Memory B cell (primary cell): ENCODE results near the gene COL25A1.
"Not testable (repeated sequence)": the region's sequence is repeated elsewhere in the genome, so short reads cannot be mapped to it uniquely, and the experiment has no call there.

Source experiments
- ATAC-seq: fragments of 150-1000 bp; cut with Tn5 transposase; 2 replicates; pipeline ENCODE4 v1.10.0; 2021; ENCODE audit warnings: low read depth, mild to moderate bottlenecking, moderate library complexity
- DNase-seq, 2 donors: peaks; one replicate each; pipeline ENCODE4 v3.0.0; 2022; ENCODE audit warnings: low spot score in 2 of 2
- H3K27ac Mint-ChIP-seq: one replicate; pipeline ENCODE4 v1.8.0; 2022; ENCODE audit warnings: mild to moderate bottlenecking, moderate library complexity, mixed read lengths
- H3K27me3 Mint-ChIP-seq: one replicate; pipeline ENCODE4 v1.8.0; 2022; ENCODE audit warnings: mixed read lengths
- H3K36me3 Mint-ChIP-seq: one replicate; pipeline ENCODE4 v1.8.0; 2022; ENCODE audit warnings: mild to moderate bottlenecking, mixed read lengths
- H3K4me1 Mint-ChIP-seq: one replicate; pipeline ENCODE4 v1.8.0; 2022; ENCODE audit warnings: mixed read lengths
- H3K4me3 Mint-ChIP-seq: one replicate; pipeline ENCODE4 v1.8.0; 2022; ENCODE audit warnings: mild to moderate bottlenecking, moderate library complexity, mixed read lengths
- H3K9me3 Mint-ChIP-seq: one replicate; pipeline ENCODE4 v1.8.0; 2022; ENCODE audit warnings: mixed read lengths

COL25A1 gene

GRCh38 chr4:108889696-108890483, 412.6 kb downstream of the COL25A1 start:
- peaks cover 4% of the 10 kb centered on the region for H3K27me3 Mint-ChIP-seq
- no peak overlapping the region for H3K4me3 Mint-ChIP-seq
- no peaks in the 10 kb centered on the region for H3K9me3 Mint-ChIP-seq
- no peak for DNase-seq
- no peaks in the 10 kb centered on the region for H3K36me3 Mint-ChIP-seq
- ATAC-seq, result no peak
- H3K4me1 Mint-ChIP-seq, result no peaks in the 10 kb centered on the region
- no peak overlapping the region for H3K27ac Mint-ChIP-seq

- H3K4me1 Mint-ChIP-seq, result no peaks in the 10 kb centered on the region
- H3K27ac Mint-ChIP-seq, result no peak overlapping the region
- H3K27me3 Mint-ChIP-seq, result peaks cover 4% of the 10 kb centered on the region
- no peak for DNase-seq
- ATAC-seq, result no peak
- H3K36me3 Mint-ChIP-seq, result no peaks in the 10 kb centered on the region
- no peaks in the 10 kb centered on the region for H3K9me3 Mint-ChIP-seq
- H3K4me3 Mint-ChIP-seq, result no peak overlapping the region
Observed at GRCh38 chr4:108888769-108889168, 413.7 kb downstream of the COL25A1 start.

- ATAC-seq (no peak), DNase-seq (no peak)
- no peaks in the 10 kb centered on the region for H3K4me1 Mint-ChIP-seq
- H3K4me3 Mint-ChIP-seq, result no peak overlapping the region
- H3K9me3 Mint-ChIP-seq, result no peaks in the 10 kb centered on the region
- H3K27ac Mint-ChIP-seq, result no peak overlapping the region
- peaks cover 2% of the 10 kb centered on the region for H3K27me3 Mint-ChIP-seq
- no peaks in the 10 kb centered on the region for H3K36me3 Mint-ChIP-seq
Observed at GRCh38 chr4:108887034-108887433, 415.4 kb downstream of the COL25A1 start.

GRCh38 chr4:108885211-108885610, 417.2 kb downstream of the COL25A1 start:
- Mint-ChIP-seq H3K4me1 (no peaks in the 10 kb centered on the region), H3K4me3 (no peak overlapping the region), H3K9me3 (no peaks in the 10 kb centered on the region), H3K27ac (no peak overlapping the region), H3K36me3 (no peaks in the 10 kb centered on the region), H3K27me3 (no peaks in the 10 kb centered on the region)
- ATAC-seq, result no peak
- DNase-seq, result no peak

- H3K4me1 Mint-ChIP-seq, result no peaks in the 10 kb centered on the region
- no peak overlapping the region for H3K27ac Mint-ChIP-seq
- no peak overlapping the region for H3K4me3 Mint-ChIP-seq
- no peaks in the 10 kb centered on the region for H3K36me3 Mint-ChIP-seq
- ATAC-seq (no peak), DNase-seq (no peak)
- no peaks in the 10 kb centered on the region for H3K9me3 Mint-ChIP-seq
- H3K27me3 Mint-ChIP-seq, result no peaks in the 10 kb centered on the region
Observed at GRCh38 chr4:108884596-108884995, 417.9 kb downstream of the COL25A1 start.

- H3K4me1 Mint-ChIP-seq, result no peaks in the 10 kb centered on the region
- no peaks in the 10 kb centered on the region for H3K36me3 Mint-ChIP-seq
- no peak for ATAC-seq
- no peak overlapping the region for H3K27ac Mint-ChIP-seq
- no peak for DNase-seq
- no peaks in the 10 kb centered on the region for H3K27me3 Mint-ChIP-seq
- no peak overlapping the region for H3K4me3 Mint-ChIP-seq
- no peaks in the 10 kb centered on the region for H3K9me3 Mint-ChIP-seq
Observed at GRCh38 chr4:108881986-108882385, 420.5 kb downstream of the COL25A1 start.

- H3K4me1 Mint-ChIP-seq, result no peaks in the 10 kb centered on the region
- H3K9me3 Mint-ChIP-seq, result no peaks in the 10 kb centered on the region
- H3K27ac Mint-ChIP-seq, result no peak overlapping the region
- no peak overlapping the region for H3K4me3 Mint-ChIP-seq
- no peak for ATAC-seq
- H3K36me3 Mint-ChIP-seq, result no peaks in the 10 kb centered on the region
- DNase-seq, result no peak
- H3K27me3 Mint-ChIP-seq, result no peaks in the 10 kb centered on the region
Observed at GRCh38 chr4:108881190-108881589, 421.3 kb downstream of the COL25A1 start.

- H3K27ac Mint-ChIP-seq, result no peak overlapping the region
- no peaks in the 10 kb centered on the region for H3K36me3 Mint-ChIP-seq
- DNase-seq (no peak), ATAC-seq (no peak)
- H3K9me3 Mint-ChIP-seq, result no peaks in the 10 kb centered on the region
- no peaks in the 10 kb centered on the region for H3K27me3 Mint-ChIP-seq
- no peak overlapping the region for H3K4me3 Mint-ChIP-seq
- no peaks in the 10 kb centered on the region for H3K4me1 Mint-ChIP-seq
Observed at GRCh38 chr4:108878806-108879205, 423.7 kb downstream of the COL25A1 start.

- Mint-ChIP-seq H3K9me3 (no peaks in the 10 kb centered on the region), H3K4me3 (no peak overlapping the region), H3K27me3 (peaks cover 4% of the 10 kb centered on the region), H3K4me1 (no peaks in the 10 kb centered on the region), H3K27ac (no peak overlapping the region), H3K36me3 (no peaks in the 10 kb centered on the region)
- ATAC-seq (no peak), DNase-seq (no peak)
Observed at GRCh38 chr4:108877821-108878220, 424.6 kb downstream of the COL25A1 start.

- Mint-ChIP-seq H3K9me3 (no peaks in the 10 kb centered on the region), H3K4me1 (no peaks in the 10 kb centered on the region), H3K27ac (no peak overlapping the region), H3K27me3 (peaks cover 4% of the 10 kb centered on the region), H3K36me3 (no peaks in the 10 kb centered on the region), H3K4me3 (no peak overlapping the region)
- DNase-seq (no peak), ATAC-seq (no peak)
Observed at GRCh38 chr4:108874806-108875205, 427.7 kb downstream of the COL25A1 start.

- H3K27ac Mint-ChIP-seq, DNase-seq, H3K4me1 Mint-ChIP-seq, H3K9me3 Mint-ChIP-seq, H3K27me3 Mint-ChIP-seq, ATAC-seq, H3K36me3 Mint-ChIP-seq, H3K4me3 Mint-ChIP-seq: not testable (repeated sequence)
Observed at GRCh38 chr4:108869970-108870369, 432.5 kb downstream of the COL25A1 start.

- Mint-ChIP-seq H3K36me3 (no peaks in the 10 kb centered on the region), H3K9me3 (peaks cover 6% of the 10 kb centered on the region), H3K4me1 (peaks cover 3% of the 10 kb centered on the region), H3K4me3 (no peak overlapping the region), H3K27ac (no peak overlapping the region), H3K27me3 (peaks cover 8% of the 10 kb centered on the region)
- DNase-seq (no peak), ATAC-seq (no peak)
Observed at GRCh38 chr4:108868606-108869227, 433.7 kb downstream of the COL25A1 start.

GRCh38 chr4:108867476-108867875, 435.0 kb downstream of the COL25A1 start:
- no peak overlapping the region for H3K4me3 Mint-ChIP-seq
- H3K36me3 Mint-ChIP-seq, result no peaks in the 10 kb centered on the region
- ATAC-seq, result no peak

GRCh38 chr4:108861334-108861733, 441.1 kb downstream of the COL25A1 start:
- ATAC-seq, result no peak
- no peak overlapping the region for H3K4me3 Mint-ChIP-seq
- DNase-seq, result no peak
- H3K36me3 Mint-ChIP-seq, result no peaks in the 10 kb centered on the region
- no peaks in the 10 kb centered on the region for H3K9me3 Mint-ChIP-seq
- no peaks in the 10 kb centered on the region for H3K27me3 Mint-ChIP-seq
- H3K27ac Mint-ChIP-seq, result no peak overlapping the region
- H3K4me1 Mint-ChIP-seq, result no peaks in the 10 kb centered on the region

More at GRCh38 chr4:108867476-108867875, 435.0 kb downstream of the COL25A1 start:
- Mint-ChIP-seq H3K9me3 (peaks cover 6% of the 10 kb centered on the region), H3K27ac (no peak overlapping the region), H3K27me3 (peaks cover 4% of the 10 kb centered on the region), H3K4me1 (peaks cover 3% of the 10 kb centered on the region)
- no peak for DNase-seq

GRCh38 chr4:108854786-108855185, 447.7 kb downstream of the COL25A1 start:
- H3K4me1 Mint-ChIP-seq, result no peaks in the 10 kb centered on the region
- H3K27me3 Mint-ChIP-seq, result no peaks in the 10 kb centered on the region
- ATAC-seq (no peak), DNase-seq (no peak)
- H3K9me3 Mint-ChIP-seq, result no peaks in the 10 kb centered on the region
- H3K36me3 Mint-ChIP-seq, result no peaks in the 10 kb centered on the region
- H3K27ac Mint-ChIP-seq, result no peak overlapping the region
- H3K4me3 Mint-ChIP-seq, result no peak overlapping the region
